ENCODE results near the gene RARA.

- no peak for TF ChIP-seq CTCF (IDR thresholded peaks at IDR 0.05)
- no peak for TF ChIP-seq POLR2A (IDR thresholded peaks at IDR 0.05)
- no peak for TF ChIP-seq POLR2AphosphoS5 (IDR thresholded peaks at IDR 0.05)
- no peak for TF ChIP-seq EP300 (IDR thresholded peaks at IDR 0.05)
Observed at GRCh38 chr17:40315206-40315605, 6.2 kb downstream of the RARA start.

Data from stomach (tissue), 4 donors.